HepG2 (cell line): Measurements from ENCODE around the gene C5. TPM values are rescaled to one million over a fixed set of nuclear protein-coding genes. Genes with fewer than 3 reads are reported as not detected.

Source experiments
- ARID2 ChIP-seq: sonication (generic); formaldehyde crosslinking; IDR thresholded peaks from 2 replicates; pipeline ENCODE4 v1.8.1; 2022; ENCODE audit warnings: mild to moderate bottlenecking, missing genetic modification reagents, borderline replicate concordance
- ARNT ChIP-seq: fragments of 450-650 bp; IDR thresholded peaks from 2 replicates; pipeline ENCODE4 v1.6.1; 2017
- CENPX ChIP-seq: sonication (generic); formaldehyde crosslinking; IDR thresholded peaks from 2 replicates; pipeline ENCODE4 v1.9.0; 2021; ENCODE audit warnings: mild to moderate bottlenecking, missing genetic modification reagents, moderate library complexity
- KLF11 ChIP-seq: IDR thresholded peaks from 2 replicates; pipeline ENCODE4 v1.6.1; 2016; ENCODE audit warnings: missing compliant biosample characterization
- MXD3 ChIP-seq: IDR thresholded peaks from 2 replicates; pipeline ENCODE4 v1.6.1; 2016; ENCODE audit warnings: mild to moderate bottlenecking, missing biosample characterization, missing genetic modification reagents
- NFKBIZ ChIP-seq: IDR thresholded peaks from 2 replicates; pipeline ENCODE4 v1.6.1; 2018; ENCODE audit warnings: missing genetic modification reagents, missing compliant biosample characterization
- RBFOX2 ChIP-seq: fragments of 200-400 bp; formaldehyde crosslinking; IDR thresholded peaks from 2 replicates; pipeline ENCODE4 v1.6.1; 2017; ENCODE audit warnings: low read depth, mild to moderate bottlenecking, low read length
- SALL1 ChIP-seq: sonication (generic); formaldehyde crosslinking; IDR thresholded peaks from 2 replicates; pipeline ENCODE4 v1.8.0; 2022; ENCODE audit warnings: mild to moderate bottlenecking, missing genetic modification reagents
- SMARCE1 ChIP-seq: fragments of 450-650 bp; IDR thresholded peaks from 2 replicates; pipeline ENCODE4 v1.6.1; 2017; ENCODE audit warnings: borderline replicate concordance
- ZFP91 ChIP-seq: sonication (generic); formaldehyde crosslinking; IDR thresholded peaks from 2 replicates; pipeline ENCODE4 v1.9.0; 2022; ENCODE audit warnings: missing genetic modification reagents, mild to moderate bottlenecking, borderline replicate concordance
- ZNF121 ChIP-seq: sonication (generic); formaldehyde crosslinking; IDR thresholded peaks from 2 replicates; pipeline ENCODE4 v1.5.0; 2020; ENCODE audit warnings: mild to moderate bottlenecking, missing genetic modification reagents
- ZNF180 ChIP-seq: sonication (generic); formaldehyde crosslinking; IDR thresholded peaks from 2 replicates; pipeline ENCODE4 v1.4.0; 2020; ENCODE audit warnings: low read depth, missing genetic modification reagents, borderline replicate concordance
- ZNF276 ChIP-seq: sonication (generic); formaldehyde crosslinking; IDR thresholded peaks from 2 replicates; pipeline ENCODE4 v1.4.0; 2020; ENCODE audit warnings: mild to moderate bottlenecking, low read depth, missing genetic modification reagents
- ZNF34 ChIP-seq: sonication (generic); formaldehyde crosslinking; IDR thresholded peaks from 2 replicates; pipeline ENCODE4 v1.4.0; 2020; ENCODE audit warnings: mild to moderate bottlenecking, missing genetic modification reagents, borderline replicate concordance
- ZNF441 ChIP-seq: sonication (generic); formaldehyde crosslinking; IDR thresholded peaks from 2 replicates; pipeline ENCODE4 v1.7.0; 2021; ENCODE audit warnings: missing genetic modification reagents, borderline replicate concordance
- ZNF639 ChIP-seq: conservative IDR thresholded peaks from 2 replicates; pipeline ENCODE4 v1.6.1; 2018; ENCODE audit warnings: missing genetic modification reagents
- ZNF761 ChIP-seq: sonication (generic); formaldehyde crosslinking; conservative IDR thresholded peaks from 2 replicates; pipeline ENCODE4 v1.4.0; 2020; ENCODE audit warnings: mild to moderate bottlenecking, missing genetic modification reagents
- ZNF766 ChIP-seq: sonication (generic); formaldehyde crosslinking; IDR thresholded peaks from 2 replicates; pipeline ENCODE4 v1.5.0; 2020; ENCODE audit warnings: missing genetic modification reagents, borderline replicate concordance
- ZXDC ChIP-seq: sonication (generic); formaldehyde crosslinking; IDR thresholded peaks from 2 replicates; pipeline ENCODE4 v1.5.0; 2020; ENCODE audit warnings: mild to moderate bottlenecking, missing genetic modification reagents
- polyA plus RNA-seq, 8 experiments: library from polyadenylated mRNA; depleted of rRNA in 3 of 8; stranded (reverse) in 7 of 8; unstranded in 1 of 8; fragments of >200 nt; fragmentation: Illumina TruSeq in 4 of 8; extraction: Trizol in 4 of 8; gene quantifications; 2 replicates each; pipeline versions ENCODE4 v1.2.1 to v1.2.3, GENCODE V29; 2011 to 2016; ENCODE audit warnings: low read depth in 4 of 8, missing spikeins in 1 of 8, mixed read lengths in 1 of 8; ENCODE audit not compliant: insufficient read depth in 1 of 8
- total RNA-seq, 5 experiments: library from RNA; depleted of rRNA; stranded (reverse); fragments of >200 nt; fragmentation: Illumina TruSeq; extraction: Trizol; gene quantifications; 2 replicates each; pipeline ENCODE4 v1.2.3, GENCODE V29; 2016; ENCODE audit warnings: low read depth in 1 of 5
- TF ChIP-seq, protein P1 (sequence below): IDR thresholded peaks from 2 replicates; pipeline ENCODE4 v1.6.1; 2016; ENCODE audit warnings: missing compliant biosample characterization, missing genetic modification reagents, borderline replicate concordance
- TF ChIP-seq, protein P2 (sequence below): sonication (generic); formaldehyde crosslinking; IDR thresholded peaks from 2 replicates; pipeline ENCODE4 v1.4.0; 2020; ENCODE audit warnings: missing genetic modification reagents

C5 gene
- total and polyA plus RNA-seq, 2 of the 13 experiments (the other 11 are each of a cell fraction or from before 2014, with no cell fraction given) = 57.6 to 192 TPM

GRCh38 chr9:121053544-121053943 lies 3.5 kb upstream of the C5 start (continued):
- no peak for TF ChIP-seq ARNT
- TF ChIP-seq, protein P1, sequence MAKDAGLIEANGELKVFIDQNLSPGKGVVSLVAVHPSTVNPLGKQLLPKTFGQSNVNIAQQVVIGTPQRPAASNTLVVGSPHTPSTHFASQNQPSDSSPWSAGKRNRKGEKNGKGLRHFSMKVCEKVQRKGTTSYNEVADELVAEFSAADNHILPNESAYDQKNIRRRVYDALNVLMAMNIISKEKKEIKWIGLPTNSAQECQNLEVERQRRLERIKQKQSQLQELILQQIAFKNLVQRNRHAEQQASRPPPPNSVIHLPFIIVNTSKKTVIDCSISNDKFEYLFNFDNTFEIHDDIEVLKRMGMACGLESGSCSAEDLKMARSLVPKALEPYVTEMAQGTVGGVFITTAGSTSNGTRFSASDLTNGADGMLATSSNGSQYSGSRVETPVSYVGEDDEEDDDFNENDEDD (CRISPR knock-in tag) = no peak
- TF ChIP-seq, protein P2, sequence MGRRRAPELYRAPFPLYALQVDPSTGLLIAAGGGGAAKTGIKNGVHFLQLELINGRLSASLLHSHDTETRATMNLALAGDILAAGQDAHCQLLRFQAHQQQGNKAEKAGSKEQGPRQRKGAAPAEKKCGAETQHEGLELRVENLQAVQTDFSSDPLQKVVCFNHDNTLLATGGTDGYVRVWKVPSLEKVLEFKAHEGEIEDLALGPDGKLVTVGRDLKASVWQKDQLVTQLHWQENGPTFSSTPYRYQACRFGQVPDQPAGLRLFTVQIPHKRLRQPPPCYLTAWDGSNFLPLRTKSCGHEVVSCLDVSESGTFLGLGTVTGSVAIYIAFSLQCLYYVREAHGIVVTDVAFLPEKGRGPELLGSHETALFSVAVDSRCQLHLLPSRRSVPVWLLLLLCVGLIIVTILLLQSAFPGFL = no peak
- no peak for TF ChIP-seq RBFOX2
- no peak for TF ChIP-seq CENPX
- no peak for TF ChIP-seq ZXDC (CRISPR knock-in tag)
- TF ChIP-seq ZNF34 = 0 out of 2 replicates have a peak, but pooled peaks have one; percentile 33
- TF ChIP-seq ARID2 (CRISPR knock-in tag) = no peak
- TF ChIP-seq ZNF639 (CRISPR knock-in tag) = no peak
- TF ChIP-seq SALL1 (CRISPR knock-in tag) = peak; percentile 93
- TF ChIP-seq ZNF761 = 0 out of 2 replicates have a peak, but pooled peaks have one; percentile 38
- no peak for TF ChIP-seq KLF11 (CRISPR knock-in tag)
- no peak; the same call in 1 of the 2 replicates for TF ChIP-seq ZNF766 (CRISPR knock-in tag)
- TF ChIP-seq MXD3 (CRISPR knock-in tag) = no peak
- TF ChIP-seq ZNF276 (CRISPR knock-in tag) = no peak
- peak; percentile 77 for TF ChIP-seq ZNF121 (CRISPR knock-in tag)
- no peak for TF ChIP-seq ZNF180
- no peak for TF ChIP-seq SMARCE1
- TF ChIP-seq ZNF441 (CRISPR knock-in tag) = no peak
- 0 out of 2 replicates have a peak, but pooled peaks have one; percentile 33 for TF ChIP-seq ZFP91
- no peak for TF ChIP-seq NFKBIZ
